Measurements from ENCODE around the gene KIF5A. TPM values are rescaled to one million over a fixed set of nuclear protein-coding genes. Genes with fewer than 3 reads are reported as not detected.
A peak's percentile ranks its signal among the peaks of the same experiment; 100 is the strongest.

Gene KIF5A
- total RNA-seq, 1 donor, result 0.36 TPM

DNA sequence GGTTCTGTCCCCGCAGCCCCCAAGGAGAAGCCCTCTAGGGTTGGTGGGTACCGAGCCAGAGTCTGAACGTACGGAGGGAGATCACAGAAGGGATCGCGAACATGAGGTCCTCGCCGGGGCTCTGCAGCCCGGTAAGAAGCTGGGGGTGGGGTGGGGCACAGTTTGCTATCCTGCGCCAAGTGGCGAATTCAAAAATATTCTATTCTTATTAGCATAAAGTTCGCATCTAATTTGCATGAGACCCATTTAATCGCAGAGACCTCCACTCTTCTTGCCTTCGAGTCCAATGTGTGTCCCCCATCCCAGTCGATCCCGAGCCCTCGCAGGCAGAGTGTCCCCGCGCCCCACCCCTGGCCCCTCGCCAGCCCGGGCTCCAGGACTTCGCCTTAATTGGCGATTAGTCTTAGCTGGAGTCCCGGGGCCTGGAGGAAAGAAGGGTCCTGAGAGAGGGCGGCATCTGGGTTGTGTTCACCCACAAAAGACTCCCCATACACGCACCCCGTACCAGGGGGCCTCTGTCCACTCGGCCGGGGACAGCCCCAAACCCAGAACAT is 60.8 kb downstream of the KIF5A start:
- H2AFZ ChIP-seq (ENCODE audit: low read length), result peak overlapping the region; percentile 92
- TF ChIP-seq, protein P1, sequence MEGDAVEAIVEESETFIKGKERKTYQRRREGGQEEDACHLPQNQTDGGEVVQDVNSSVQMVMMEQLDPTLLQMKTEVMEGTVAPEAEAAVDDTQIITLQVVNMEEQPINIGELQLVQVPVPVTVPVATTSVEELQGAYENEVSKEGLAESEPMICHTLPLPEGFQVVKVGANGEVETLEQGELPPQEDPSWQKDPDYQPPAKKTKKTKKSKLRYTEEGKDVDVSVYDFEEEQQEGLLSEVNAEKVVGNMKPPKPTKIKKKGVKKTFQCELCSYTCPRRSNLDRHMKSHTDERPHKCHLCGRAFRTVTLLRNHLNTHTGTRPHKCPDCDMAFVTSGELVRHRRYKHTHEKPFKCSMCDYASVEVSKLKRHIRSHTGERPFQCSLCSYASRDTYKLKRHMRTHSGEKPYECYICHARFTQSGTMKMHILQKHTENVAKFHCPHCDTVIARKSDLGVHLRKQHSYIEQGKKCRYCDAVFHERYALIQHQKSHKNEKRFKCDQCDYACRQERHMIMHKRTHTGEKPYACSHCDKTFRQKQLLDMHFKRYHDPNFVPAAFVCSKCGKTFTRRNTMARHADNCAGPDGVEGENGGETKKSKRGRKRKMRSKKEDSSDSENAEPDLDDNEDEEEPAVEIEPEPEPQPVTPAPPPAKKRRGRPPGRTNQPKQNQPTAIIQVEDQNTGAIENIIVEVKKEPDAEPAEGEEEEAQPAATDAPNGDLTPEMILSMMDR (IDR thresholded peaks at IDR 0.05; ENCODE audit: extremely low read depth, low read depth, low read length), result no peak
- peak overlapping the region; percentile 82 for H3K4me3 ChIP-seq (ENCODE audit: insufficient read depth, low read length)
- no peaks in the 10 kb centered on the region for H4K20me1 ChIP-seq (ENCODE audit: insufficient read depth, low read length)
- no peaks in the 10 kb centered on the region for H3K9me3 ChIP-seq (ENCODE audit: low read depth, low read length)
- no peaks in the 10 kb centered on the region for H3K27me3 ChIP-seq (ENCODE audit: insufficient read depth, low read length)
- peaks cover 10% of the 10 kb centered on the region for H3K4me1 ChIP-seq (ENCODE audit: insufficient read depth, low read length)
- H3K36me3 ChIP-seq (ENCODE audit: insufficient read depth, low read length), result peaks cover 2% of the 10 kb centered on the region
- no peaks in the 10 kb centered on the region for H3K79me2 ChIP-seq (ENCODE audit: insufficient read depth, low read length)
- H3K27ac ChIP-seq (ENCODE audit: low read depth, low read length), result no peak overlapping the region
- no peak for DNase-seq (ENCODE audit: insufficient read length, low spot score, missing footprints)
- H3K4me2 ChIP-seq (ENCODE audit: insufficient read depth, low read length), result peak overlapping the region; percentile 81

GRCh38 chr12:57611108-57611826 is 61.4 kb downstream of the KIF5A start, which contains the start of gene ARHGEF25:
Gene ARHGEF25, plus strand, starts transcription at chr12:57611435. Its CDS starts 460 bp downstream, at chr12:57611895.
- Histone ChIP-seq H3K79me2 (ENCODE audit: insufficient read depth, low read length) (no peaks in the 10 kb centered on the region), H3K4me1 (ENCODE audit: insufficient read depth, low read length) (peaks cover 11% of the 10 kb centered on the region), H3K27me3 (ENCODE audit: insufficient read depth, low read length) (no peaks in the 10 kb centered on the region), H3K4me3 (ENCODE audit: insufficient read depth, low read length) (peak within 1 kb of the TSS; percentile 82), H4K20me1 (ENCODE audit: insufficient read depth, low read length) (no peaks in the 10 kb centered on the region), H3K4me2 (ENCODE audit: insufficient read depth, low read length) (peak within 1 kb of the TSS; percentile 81), H3K27ac (ENCODE audit: low read depth, low read length) (no peak within 1 kb of the TSS), H3K9me3 (ENCODE audit: low read depth, low read length) (no peaks in the 10 kb centered on the region), H2AFZ (ENCODE audit: low read length) (peak within 1 kb of the TSS; percentile 92), H3K36me3 (ENCODE audit: insufficient read depth, low read length) (peaks cover 7% of the 10 kb centered on the region)
- TF ChIP-seq, protein P1 (IDR thresholded peaks at IDR 0.05; ENCODE audit: extremely low read depth, low read depth, low read length), result no peak
- DNase-seq (ENCODE audit: insufficient read length, low spot score, missing footprints), result peak; percentile 99

GRCh38 chr12:57611827-57612710 is 62.2 kb downstream of the KIF5A start:
- H3K36me3 ChIP-seq (ENCODE audit: insufficient read depth, low read length), result peaks cover 7% of the 10 kb centered on the region

More at GRCh38 chr12:57611827-57612710, 62.2 kb downstream of the KIF5A start:
- peak overlapping the region; percentile 29 for H2AFZ ChIP-seq (ENCODE audit: low read length)
- peak overlapping the region; percentile 81 for H3K4me2 ChIP-seq (ENCODE audit: insufficient read depth, low read length)
- H3K27ac ChIP-seq (ENCODE audit: low read depth, low read length), result no peak overlapping the region
- TF ChIP-seq, protein P1 (IDR thresholded peaks at IDR 0.05; ENCODE audit: extremely low read depth, low read depth, low read length), result no peak
- no peaks in the 10 kb centered on the region for H3K9me3 ChIP-seq (ENCODE audit: low read depth, low read length)
- H3K4me3 ChIP-seq (ENCODE audit: insufficient read depth, low read length), result peak overlapping the region; percentile 82
- no peaks in the 10 kb centered on the region for H4K20me1 ChIP-seq (ENCODE audit: insufficient read depth, low read length)
- peak; percentile 88 for DNase-seq (ENCODE audit: insufficient read length, low spot score, missing footprints)
- no peaks in the 10 kb centered on the region for H3K79me2 ChIP-seq (ENCODE audit: insufficient read depth, low read length)
- H3K4me1 ChIP-seq (ENCODE audit: insufficient read depth, low read length), result peaks cover 17% of the 10 kb centered on the region
- H3K27me3 ChIP-seq (ENCODE audit: insufficient read depth, low read length), result no peaks in the 10 kb centered on the region
